Adrenal gland (tissue), 5 donors: ENCODE measurements around the gene DSCAML1.

Experiments
- CTCF ChIP-seq, 6 experiments: fragments of 450-650 bp in 4 of 6; fragments of 200-600 bp in 2 of 6; sonication (generic) in 1 of 6; IDR thresholded peaks; 1 replicate in 5 of 6; 2 replicates in 1 of 6; pipeline versions ENCODE4 v1.5.1 to v1.8.0; 2016 to 2021; ENCODE audit warnings: antibody characterized with exemption in 6 of 6, mild to moderate bottlenecking in 2 of 6, moderate library complexity in 1 of 6
- POLR2A ChIP-seq, 2 donors: fragments of 450-650 bp; IDR thresholded peaks; one replicate each; pipeline ENCODE4 v1.6.1; 2017; ENCODE audit warnings: antibody characterized with exemption in 2 of 2, mild to moderate bottlenecking in 2 of 2, moderate library complexity in 1 of 2
- donor health status: DM: no; HTN: no; CAD: no.

- TF ChIP-seq CTCF (IDR thresholded peaks at IDR 0.05), result no peak
- TF ChIP-seq POLR2A (IDR thresholded peaks at IDR 0.05), result no peak
Measured at GRCh38 chr11:117702946-117703598, 93.9 kb downstream of the DSCAML1 start.
